GM21423 (cell line): Measurements from ENCODE around the gene VSIG1.
A peak's percentile ranks its signal among the peaks of the same experiment; 100 is the strongest.

Experiments
- ATAC-seq: cut with Tn5 transposase; IDR thresholded peaks from one replicate; pipeline ENCODE4 v1.9.1; 2021; ENCODE audit warnings: mild to moderate bottlenecking, moderate library complexity; ENCODE audit not compliant: unreplicated experiment

VSIG1 gene

GRCh38 chrX:108044554-108045256, at the start of gene VSIG1:
Gene VSIG1 (plus strand): TSS chrX:108045065. CDS start chrX:108045131, 66 bp downstream.
- no peak for ATAC-seq

GRCh38 chrX:107996124-107996523, 48.7 kb upstream of the VSIG1 start:
- no peak for ATAC-seq

- no peak for ATAC-seq
Observed at GRCh38 chrX:108000751-108001150, 44.1 kb upstream of the VSIG1 start.

- ATAC-seq, result peak; percentile 72
Observed at GRCh38 chrX:108001218-108001814, 43.5 kb upstream of the VSIG1 start.

- no peak for ATAC-seq
Observed at GRCh38 chrX:108018656-108019381, 26.0 kb upstream of the VSIG1 start.

GRCh38 chrX:108019382-108019875, 25.4 kb upstream of the VSIG1 start:
- no peak for ATAC-seq

GRCh38 chrX:108020631-108021030, 24.2 kb upstream of the VSIG1 start:
- no peak for ATAC-seq

GRCh38 chrX:108022491-108023089, 22.3 kb upstream of the VSIG1 start:
- no peak for ATAC-seq

GRCh38 chrX:108025376-108025775, 19.5 kb upstream of the VSIG1 start:
- no peak for ATAC-seq

GRCh38 chrX:108025954-108026600, 18.8 kb upstream of the VSIG1 start:
- ATAC-seq, result no peak

- ATAC-seq, result no peak
Observed at GRCh38 chrX:108028854-108029253, 16.0 kb upstream of the VSIG1 start.

GRCh38 chrX:108029928-108030711, 14.7 kb upstream of the VSIG1 start:
- ATAC-seq, result no peak

- ATAC-seq, result no peak
Observed at GRCh38 chrX:108032944-108033343, 11.9 kb upstream of the VSIG1 start.

- no peak for ATAC-seq
Observed at GRCh38 chrX:108033890-108034289, 11.0 kb upstream of the VSIG1 start.

GRCh38 chrX:108034725-108035124, 10.1 kb upstream of the VSIG1 start:
- ATAC-seq, result no peak

GRCh38 chrX:108036298-108036973, 8.4 kb upstream of the VSIG1 start:
- ATAC-seq, result no peak

- ATAC-seq, result no peak
Observed at GRCh38 chrX:108049649-108050048, 4.8 kb downstream of the VSIG1 start.

GRCh38 chrX:108053218-108053617, 8.4 kb downstream of the VSIG1 start:
- no peak for ATAC-seq

GRCh38 chrX:108055546-108055945, 10.7 kb downstream of the VSIG1 start:
- ATAC-seq, result no peak

GRCh38 chrX:108059801-108060200, 14.9 kb downstream of the VSIG1 start:
- ATAC-seq, result no peak
